HG03442 (cell line): Measurements from ENCODE around the gene CAPN9.
"Not testable (repeated sequence)": the region's sequence is repeated elsewhere in the genome, so short reads cannot be mapped to it uniquely, and the experiment has no call there.

Experiments
- ATAC-seq: cut with Tn5 transposase; IDR thresholded peaks from one replicate; pipeline ENCODE4 v1.9.1; 2021; ENCODE audit warnings: mild to moderate bottlenecking, moderate library complexity; ENCODE audit not compliant: unreplicated experiment

Gene CAPN9

GRCh38 chr1:230845184-230845583, 98.0 kb downstream of the CAPN9 start:
- ATAC-seq = not testable (repeated sequence)

- no peak for ATAC-seq
These were observed 101.0 kb downstream of the CAPN9 start for GRCh38 chr1:230848235-230848634.

- no peak for ATAC-seq
These were observed 102.5 kb downstream of the CAPN9 start for GRCh38 chr1:230849451-230850224.

GRCh38 chr1:230850547-230850946, 103.4 kb downstream of the CAPN9 start:
- no peak for ATAC-seq

- no peak for ATAC-seq
These were observed 104.1 kb downstream of the CAPN9 start for GRCh38 chr1:230851291-230851691.
